GM10266 (cell line): ENCODE data around the gene IL36RN.

Source experiments
- DNase-seq: peaks from one replicate; pipeline ENCODE4 v3.0.0; 2012; ENCODE audit errors: extremely low spot score
- TF ChIP-seq, protein P1 (sequence below): IDR thresholded peaks from 2 replicates; pipeline ENCODE4 v1.5.1; 2012; ENCODE audit warnings: mild to moderate bottlenecking, low read depth; ENCODE audit not compliant: control insufficient read depth, insufficient read depth; ENCODE audit errors: missing control alignments

IL36RN gene

DNA sequence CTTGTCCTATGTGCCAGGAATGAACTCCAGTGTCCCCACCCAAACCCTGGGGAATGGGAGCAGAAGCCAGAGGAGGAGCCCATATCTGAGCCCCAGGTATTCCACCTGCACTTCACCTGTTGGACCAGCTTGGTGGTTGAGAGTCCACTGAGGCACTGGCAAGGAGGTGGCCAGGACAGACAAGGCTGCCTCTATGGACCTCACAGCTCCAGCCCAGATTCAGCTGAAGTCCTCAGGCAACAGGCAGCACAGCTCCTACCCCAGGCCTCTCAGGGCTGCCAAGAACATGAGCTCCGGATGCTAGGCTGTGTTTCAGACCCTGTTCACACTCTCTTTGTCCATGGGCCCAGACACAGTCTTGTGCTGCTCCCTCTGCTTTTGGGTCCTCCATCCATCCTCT lies 5.9 kb downstream of the IL36RN start:
- TF ChIP-seq, protein P1, sequence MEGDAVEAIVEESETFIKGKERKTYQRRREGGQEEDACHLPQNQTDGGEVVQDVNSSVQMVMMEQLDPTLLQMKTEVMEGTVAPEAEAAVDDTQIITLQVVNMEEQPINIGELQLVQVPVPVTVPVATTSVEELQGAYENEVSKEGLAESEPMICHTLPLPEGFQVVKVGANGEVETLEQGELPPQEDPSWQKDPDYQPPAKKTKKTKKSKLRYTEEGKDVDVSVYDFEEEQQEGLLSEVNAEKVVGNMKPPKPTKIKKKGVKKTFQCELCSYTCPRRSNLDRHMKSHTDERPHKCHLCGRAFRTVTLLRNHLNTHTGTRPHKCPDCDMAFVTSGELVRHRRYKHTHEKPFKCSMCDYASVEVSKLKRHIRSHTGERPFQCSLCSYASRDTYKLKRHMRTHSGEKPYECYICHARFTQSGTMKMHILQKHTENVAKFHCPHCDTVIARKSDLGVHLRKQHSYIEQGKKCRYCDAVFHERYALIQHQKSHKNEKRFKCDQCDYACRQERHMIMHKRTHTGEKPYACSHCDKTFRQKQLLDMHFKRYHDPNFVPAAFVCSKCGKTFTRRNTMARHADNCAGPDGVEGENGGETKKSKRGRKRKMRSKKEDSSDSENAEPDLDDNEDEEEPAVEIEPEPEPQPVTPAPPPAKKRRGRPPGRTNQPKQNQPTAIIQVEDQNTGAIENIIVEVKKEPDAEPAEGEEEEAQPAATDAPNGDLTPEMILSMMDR: no peak
- DNase-seq: no peak

DNA sequence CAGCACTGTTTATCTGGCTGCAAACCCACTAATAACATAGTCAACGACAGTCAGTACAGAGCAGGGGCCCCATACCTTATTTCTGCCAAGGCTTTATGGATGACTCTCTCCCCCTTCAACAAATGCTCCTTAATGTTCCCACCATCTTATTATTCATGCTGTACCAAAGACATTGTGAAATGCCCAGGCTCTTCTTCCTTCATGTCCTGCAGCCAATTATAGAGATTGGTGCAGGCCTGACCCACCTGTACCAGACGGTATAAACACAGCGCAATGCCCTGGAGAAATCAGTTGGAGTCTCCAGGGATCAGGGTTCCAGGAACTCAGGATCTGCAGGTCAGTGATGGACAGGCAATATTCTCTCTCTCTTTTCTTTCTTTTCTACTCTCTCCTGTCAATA lies 8.7 kb downstream of the IL36RN start, which contains the start of gene IL1F10:
IL1F10 (plus strand) TSS at position 290 of the 400 bp plus-strand sequence. CDS start 4,769 bp downstream, outside the sequence.
- DNase-seq: no peak
- TF ChIP-seq, protein P1: no peak

DNA sequence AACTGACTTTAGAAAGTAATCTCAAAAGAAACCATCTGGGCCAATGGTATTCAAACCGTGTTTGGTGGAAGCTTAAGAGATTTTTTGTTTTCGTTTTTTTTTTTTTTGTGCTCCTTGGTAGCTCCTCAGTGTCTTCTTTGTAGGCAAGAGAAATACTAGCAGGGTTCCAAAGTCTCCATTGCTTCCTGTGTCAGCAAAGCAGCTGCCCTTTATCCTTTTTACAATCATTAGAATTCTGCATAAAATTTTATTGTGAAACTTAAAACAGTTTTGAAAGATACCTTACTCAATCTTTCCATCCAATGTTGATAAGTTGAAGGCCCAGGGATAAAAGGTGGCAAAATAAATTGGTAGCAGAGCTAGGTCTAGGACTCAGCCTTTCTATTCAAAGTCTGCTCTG lies 9.3 kb downstream of the IL36RN start:
- no peak for DNase-seq
- TF ChIP-seq, protein P1: no peak

DNA sequence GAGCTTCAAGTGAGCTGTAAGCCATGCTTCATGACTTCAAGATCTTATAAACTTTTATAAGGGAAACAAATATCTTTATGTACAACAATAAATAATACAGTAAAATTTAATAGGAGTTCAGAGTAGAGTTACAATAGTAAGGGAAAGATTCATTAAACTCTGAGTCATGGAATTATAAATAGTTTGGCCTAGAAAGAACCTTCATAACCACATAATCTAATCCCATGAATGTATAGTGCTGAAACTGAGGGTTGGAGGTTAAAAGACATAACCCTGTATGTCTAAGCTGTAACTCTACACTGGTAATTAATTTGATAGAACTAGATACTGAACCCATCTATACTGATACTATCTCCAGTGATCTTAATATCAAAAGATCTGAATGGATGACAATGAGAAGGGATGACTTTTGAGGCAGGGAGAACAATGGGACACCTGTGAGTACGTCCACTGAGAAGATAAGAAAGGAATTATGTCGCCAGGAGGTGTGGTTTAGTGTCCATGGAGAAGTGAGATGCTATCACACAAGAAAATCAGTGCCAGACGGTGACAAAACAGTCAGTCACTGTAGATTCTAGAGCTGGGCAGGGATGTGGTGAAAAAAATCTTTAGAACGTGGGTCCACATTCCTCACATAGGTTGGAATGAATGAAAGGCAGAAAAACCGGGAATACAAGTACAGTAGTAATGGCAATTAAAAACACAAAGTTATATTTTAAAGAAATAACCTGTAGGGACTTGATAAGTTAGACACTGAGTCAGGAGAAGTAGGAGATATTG lies 9.9 kb downstream of the IL36RN start:
- TF ChIP-seq, protein P1: no peak
- DNase-seq: no peak

DNA sequence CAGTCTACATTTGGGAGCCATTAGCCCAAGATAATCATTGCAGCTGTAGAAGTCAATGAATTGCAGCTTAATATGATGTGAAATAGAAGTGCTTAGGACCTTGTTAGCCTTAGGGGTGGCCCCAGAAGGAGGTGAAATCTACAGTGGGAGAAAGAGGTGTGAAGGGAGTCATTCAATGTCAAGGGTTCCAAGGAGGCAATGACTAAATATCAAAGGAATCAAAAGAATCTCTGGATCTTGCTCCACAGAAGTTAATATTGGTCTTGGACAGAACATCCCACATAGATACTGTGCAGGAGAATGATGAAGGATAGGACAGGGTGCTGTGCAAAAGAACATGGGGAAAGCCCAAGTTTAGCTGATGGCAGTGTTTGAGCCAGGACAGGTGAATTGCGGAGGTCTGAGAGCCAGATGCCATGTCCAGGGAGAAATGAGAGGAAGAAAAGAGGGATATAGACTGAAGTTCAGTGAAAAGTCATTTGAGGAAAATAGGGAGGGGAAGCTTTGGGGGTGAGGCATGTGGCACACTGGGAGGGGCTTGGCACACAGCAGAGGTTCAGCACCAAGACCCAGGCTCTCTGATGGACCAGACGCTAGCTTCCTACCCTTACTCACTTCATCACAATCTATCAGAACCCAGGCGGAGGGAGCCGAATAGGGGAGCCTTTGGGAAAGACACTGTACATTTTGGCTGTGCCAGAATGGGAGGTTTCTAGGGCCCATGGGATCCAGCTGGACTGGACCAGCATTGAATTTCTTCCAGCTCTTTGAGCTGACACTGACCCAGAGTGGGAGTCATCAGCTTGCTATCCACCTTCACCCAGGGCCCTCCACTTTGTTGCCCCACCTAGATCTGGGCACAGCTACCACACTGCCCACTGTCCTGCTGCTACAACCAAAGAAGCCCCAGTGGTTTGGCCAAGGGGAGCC lies 10.9 kb downstream of the IL36RN start:
- DNase-seq: no peak
- TF ChIP-seq, protein P1: no peak

DNA sequence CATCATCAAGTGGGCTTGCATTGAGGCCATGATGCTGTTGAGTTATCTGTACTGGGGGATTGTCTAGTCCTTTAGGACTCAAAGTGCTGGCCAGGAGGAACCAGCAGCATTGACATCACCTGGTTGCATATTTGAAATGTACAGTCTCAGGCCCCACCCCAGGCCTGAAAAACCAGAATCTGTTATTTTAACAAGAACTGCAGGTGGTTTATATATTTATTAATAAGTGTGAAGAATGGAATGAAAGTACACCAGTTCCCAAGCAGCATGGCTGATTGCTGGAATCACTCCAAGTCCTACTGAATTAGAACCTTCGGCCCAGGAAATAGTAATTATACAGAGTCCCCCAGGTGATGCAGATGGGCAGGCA lies 11.6 kb downstream of the IL36RN start:
- no peak for DNase-seq
- TF ChIP-seq, protein P1: no peak
